Astrocyte (in vitro differentiated cells and primary cell): Measurements from ENCODE around the gene ACMSD. TPM values are rescaled to one million over a fixed set of nuclear protein-coding genes. Genes with fewer than 3 reads are reported as not detected.

ENCODE experiments used
- DNase-seq: peaks from one replicate; pipeline ENCODE4 v3.0.0-alpha.2; 2010; ENCODE audit warnings: low read depth
- FAIRE-seq: peaks from 2 replicates; lab custom pipeline; 2011; peaks lifted over from hg19 to GRCh38; lab: Jason Lieb, UNC
- H2AFZ ChIP-seq: 2 replicates; pipeline ENCODE4 v1.6.0; 2012; ENCODE audit warnings: low read depth, low read length, inconsistent platforms
- H3K27ac ChIP-seq: 2 replicates; pipeline ENCODE4 v1.5.1; 2011; ENCODE audit warnings: low read depth, low read length, inconsistent platforms
- H3K27me3 ChIP-seq: 2 replicates; pipeline ENCODE4 v1.6.0; 2011; ENCODE audit warnings: low read length, inconsistent platforms; ENCODE audit not compliant: insufficient read depth
- H3K36me3 ChIP-seq: 2 replicates; pipeline ENCODE4 v1.5.1; 2011; ENCODE audit warnings: low read length, inconsistent platforms; ENCODE audit not compliant: insufficient read depth
- H3K4me1 ChIP-seq: 2 replicates; pipeline ENCODE4 v1.5.1; 2011; ENCODE audit warnings: low read length, inconsistent platforms; ENCODE audit not compliant: insufficient read depth
- H3K4me2 ChIP-seq: 2 replicates; pipeline ENCODE4 v1.6.0; 2012; ENCODE audit warnings: low read length, inconsistent platforms
- H3K4me3 ChIP-seq: 2 replicates; pipeline ENCODE4 v1.5.1; 2011; ENCODE audit warnings: low read depth, mild to moderate bottlenecking, low read length, inconsistent platforms; ENCODE audit not compliant: insufficient read depth
- H3K79me2 ChIP-seq: 2 replicates; pipeline ENCODE4 v1.6.0; 2012; ENCODE audit warnings: mild to moderate bottlenecking, low read length, inconsistent platforms; ENCODE audit not compliant: insufficient read depth
- H3K9ac ChIP-seq: 2 replicates; pipeline ENCODE4 v1.6.0; 2012; ENCODE audit warnings: mild to moderate bottlenecking, low read length, inconsistent platforms
- H3K9me3 ChIP-seq: 2 replicates; pipeline ENCODE4 v1.5.1; 2012; ENCODE audit warnings: low read depth, mild to moderate bottlenecking, low read length, inconsistent platforms; ENCODE audit not compliant: insufficient read depth
- H4K20me1 ChIP-seq: 2 replicates; pipeline ENCODE4 v1.6.0; 2012; ENCODE audit warnings: low read length, inconsistent platforms; ENCODE audit not compliant: insufficient read depth
- H3K27ac Mint-ChIP-seq: one replicate; pipeline ENCODE4 v1.8.0; 2021; ENCODE audit warnings: mild to moderate bottlenecking, mixed read lengths; ENCODE audit not compliant: unreplicated experiment
- H3K27me3 Mint-ChIP-seq: one replicate; pipeline ENCODE4 v1.8.0; 2021; ENCODE audit warnings: low read depth, mixed read lengths; ENCODE audit not compliant: unreplicated experiment
- H3K36me3 Mint-ChIP-seq: one replicate; pipeline ENCODE4 v1.8.0; 2021; ENCODE audit warnings: low read depth, mixed read lengths; ENCODE audit not compliant: unreplicated experiment
- H3K4me1 Mint-ChIP-seq: one replicate; pipeline ENCODE4 v1.8.0; 2021; ENCODE audit warnings: low read depth, mixed read lengths; ENCODE audit not compliant: unreplicated experiment
- H3K4me3 Mint-ChIP-seq: one replicate; pipeline ENCODE4 v1.8.0; 2021; ENCODE audit warnings: mild to moderate bottlenecking, moderate library complexity, mixed read lengths; ENCODE audit not compliant: unreplicated experiment
- H3K9me3 Mint-ChIP-seq: one replicate; pipeline ENCODE4 v1.8.0; 2021; ENCODE audit warnings: mild to moderate bottlenecking, mixed read lengths; ENCODE audit not compliant: unreplicated experiment
- CTCF ChIP-seq: IDR thresholded peaks from 2 replicates; pipeline ENCODE4 v1.5.1; 2011; ENCODE audit warnings: low read depth, mild to moderate bottlenecking, inconsistent platforms, low read length, moderate library complexity; ENCODE audit not compliant: insufficient read depth
- EZH2 ChIP-seq: IDR thresholded peaks from 2 replicates; pipeline ENCODE4 v1.6.1; 2012; ENCODE audit warnings: mild to moderate bottlenecking, low read length, inconsistent platforms; ENCODE audit not compliant: insufficient read depth
- total RNA-seq: library from RNA; stranded (reverse); gene quantifications from 2 replicates; pipeline ENCODE4 v1.2.1, GENCODE V29; 2021

Gene ACMSD
- total RNA-seq, 1 donor from 2014 or later, result not detected

- FAIRE-seq, result no peak
- Histone ChIP-seq H3K4me3 (no peak overlapping the region), H4K20me1 (no peaks in the 10 kb centered on the region), H3K4me2 (no peak overlapping the region), H3K36me3 (no peaks in the 10 kb centered on the region), H3K27ac (no peak overlapping the region), H3K4me1 (no peaks in the 10 kb centered on the region), H3K9ac (no peak overlapping the region), H3K79me2 (no peaks in the 10 kb centered on the region), H3K9me3 (no peaks in the 10 kb centered on the region), H2AFZ (no peak overlapping the region), H3K27me3 (no peaks in the 10 kb centered on the region)
- Mint-ChIP-seq H3K4me1 (peaks cover 10% of the 10 kb centered on the region), H3K4me3 (no peak overlapping the region), H3K27me3 (no peaks in the 10 kb centered on the region), H3K9me3 (no peaks in the 10 kb centered on the region), H3K27ac (no peak overlapping the region), H3K36me3 (peaks cover 2% of the 10 kb centered on the region)
- TF ChIP-seq EZH2 (no peak), CTCF (no peak)
- DNase-seq, result peak; percentile 31
Observed at GRCh38 chr2:134869946-134870736, 31.7 kb downstream of the ACMSD start.

DNA sequence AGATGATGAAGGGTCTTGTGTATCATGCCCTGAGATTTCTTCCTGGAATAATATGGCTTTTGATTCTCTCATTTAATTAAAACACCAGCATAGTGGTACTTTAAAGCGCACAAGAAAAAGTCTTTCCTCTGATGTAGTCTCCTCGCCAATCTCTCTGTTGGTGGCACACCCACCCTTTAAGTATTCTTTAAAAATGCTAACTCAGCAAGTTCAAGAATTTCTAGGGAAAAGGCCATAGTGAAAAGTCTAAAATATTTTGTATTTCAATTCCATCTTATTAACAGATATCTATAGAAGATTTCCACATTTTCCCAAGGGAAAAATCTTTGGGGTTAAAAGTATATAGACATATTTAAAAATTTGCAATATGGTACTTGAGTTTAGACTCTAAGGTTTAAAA, 34.7 kb downstream of the ACMSD start:
- H3K27ac Mint-ChIP-seq, result no peak overlapping the region
- H3K9me3 ChIP-seq, result no peaks in the 10 kb centered on the region
- H4K20me1 ChIP-seq, result no peaks in the 10 kb centered on the region
- H3K36me3 Mint-ChIP-seq, result peaks cover 2% of the 10 kb centered on the region
- no peaks in the 10 kb centered on the region for H3K27me3 Mint-ChIP-seq
- no peak overlapping the region for H3K27ac ChIP-seq
- no peak for FAIRE-seq
- DNase-seq, result no peak
- H3K9me3 Mint-ChIP-seq, result peaks cover 3% of the 10 kb centered on the region
- no peaks in the 10 kb centered on the region for H3K4me1 Mint-ChIP-seq
- H3K27me3 ChIP-seq, result no peaks in the 10 kb centered on the region
- no peaks in the 10 kb centered on the region for H3K79me2 ChIP-seq
- no peaks in the 10 kb centered on the region for H3K4me1 ChIP-seq
- H3K9ac ChIP-seq, result no peak overlapping the region
- H3K4me2 ChIP-seq, result no peak overlapping the region
- H3K36me3 ChIP-seq, result no peaks in the 10 kb centered on the region
- H3K4me3 Mint-ChIP-seq, result no peak overlapping the region
- no peak for TF ChIP-seq CTCF
- TF ChIP-seq EZH2, result no peak
- H3K4me3 ChIP-seq, result no peak overlapping the region
- H2AFZ ChIP-seq, result no peak overlapping the region

DNA sequence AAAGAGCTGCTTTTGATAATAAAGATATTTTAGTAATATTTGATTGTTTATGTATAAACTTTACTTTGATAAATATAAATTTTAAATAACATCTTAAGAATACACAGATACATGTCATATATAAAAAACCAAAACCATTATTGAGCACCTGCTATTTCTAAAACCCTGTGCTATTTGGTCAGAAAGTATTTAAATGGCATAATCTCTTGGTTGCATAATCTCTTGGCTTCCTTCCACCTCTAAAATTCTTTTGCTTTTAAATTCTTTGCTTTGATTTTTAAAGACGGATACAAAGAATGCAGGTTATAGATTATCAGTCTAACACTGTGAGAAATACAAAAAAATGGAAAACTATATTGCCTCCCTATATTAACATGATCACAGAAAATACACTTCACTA, 36.9 kb downstream of the ACMSD start:
- Mint-ChIP-seq H3K27ac (no peak overlapping the region), H3K9me3 (peaks cover 3% of the 10 kb centered on the region)
- no peaks in the 10 kb centered on the region for H3K36me3 ChIP-seq

More for the DNA sequence above, 36.9 kb downstream of the ACMSD start:
- H3K9ac ChIP-seq, result no peak overlapping the region
- no peaks in the 10 kb centered on the region for H3K79me2 ChIP-seq
- DNase-seq (no peak), FAIRE-seq (no peak)
- peaks cover 3% of the 10 kb centered on the region for H3K36me3 Mint-ChIP-seq
- no peaks in the 10 kb centered on the region for H3K27me3 ChIP-seq
- no peaks in the 10 kb centered on the region for H3K27me3 Mint-ChIP-seq
- H3K4me2 ChIP-seq, result no peak overlapping the region
- H4K20me1 ChIP-seq, result no peaks in the 10 kb centered on the region
- TF ChIP-seq EZH2 (no peak), CTCF (no peak)
- no peak overlapping the region for H3K27ac ChIP-seq
- no peak overlapping the region for H3K4me3 ChIP-seq
- H3K9me3 ChIP-seq, result no peaks in the 10 kb centered on the region
- H3K4me3 Mint-ChIP-seq, result no peak overlapping the region
- H3K4me1 ChIP-seq, result no peaks in the 10 kb centered on the region
- H3K4me1 Mint-ChIP-seq, result no peaks in the 10 kb centered on the region
- no peak overlapping the region for H2AFZ ChIP-seq
